ENCODE data around the gene ZG16.

GRCh38 chr16:29812754-29813643 is 34.9 kb downstream of the ZG16 start:
- TF ChIP-seq CTCF (IDR thresholded peaks at IDR 0.05; ENCODE audit: poor library complexity, severe bottlenecking), result no peak
- TF ChIP-seq TAF1 (IDR thresholded peaks at IDR 0.05; ENCODE audit: low read depth), result no peak
- TF ChIP-seq EZH2 (IDR thresholded peaks at IDR 0.05; ENCODE audit: borderline replicate concordance, insufficient read depth, low read length, poor library complexity, severe bottlenecking), result no peak
